PFSK-1 (cell line): Measurements from ENCODE around the gene SH3BGRL.

Experiments
- FOXP2 ChIP-seq: optimal IDR thresholded peaks from 2 replicates; pipeline ENCODE3; 2011; ENCODE audit warnings: borderline replicate concordance, control low read depth, inconsistent platforms; ENCODE audit not compliant: insufficient read depth; ENCODE audit errors: extremely low read length, extremely low read depth
- POLR2AphosphoS5 ChIP-seq: IDR thresholded peaks from 2 replicates; pipeline ENCODE4 v1.6.1; 2012; ENCODE audit warnings: low read depth, mild to moderate bottlenecking, control low read depth, low read length, moderate library complexity
- SIN3A ChIP-seq: IDR thresholded peaks from 2 replicates; pipeline ENCODE4 v1.6.1; 2012; ENCODE audit warnings: mild to moderate bottlenecking, low read length, moderate library complexity, borderline replicate concordance; ENCODE audit not compliant: insufficient read depth
- TAF1 ChIP-seq: IDR thresholded peaks from 2 replicates; pipeline ENCODE4 v1.6.1; 2012; ENCODE audit warnings: low read length, control low read depth, borderline replicate concordance; ENCODE audit not compliant: insufficient read depth
- TF ChIP-seq, protein P1 (sequence below), 2 experiments: IDR thresholded peaks; 2 replicates each; pipeline versions ENCODE4 v1.6.1 to v1.8.0; 2011 to 2012; ENCODE audit warnings: low read depth in 2 of 2, low read length in 2 of 2, control low read depth in 1 of 2, inconsistent platforms in 1 of 2, mild to moderate bottlenecking in 1 of 2, moderate library complexity in 1 of 2; ENCODE audit not compliant: insufficient read depth in 1 of 2

DNA sequence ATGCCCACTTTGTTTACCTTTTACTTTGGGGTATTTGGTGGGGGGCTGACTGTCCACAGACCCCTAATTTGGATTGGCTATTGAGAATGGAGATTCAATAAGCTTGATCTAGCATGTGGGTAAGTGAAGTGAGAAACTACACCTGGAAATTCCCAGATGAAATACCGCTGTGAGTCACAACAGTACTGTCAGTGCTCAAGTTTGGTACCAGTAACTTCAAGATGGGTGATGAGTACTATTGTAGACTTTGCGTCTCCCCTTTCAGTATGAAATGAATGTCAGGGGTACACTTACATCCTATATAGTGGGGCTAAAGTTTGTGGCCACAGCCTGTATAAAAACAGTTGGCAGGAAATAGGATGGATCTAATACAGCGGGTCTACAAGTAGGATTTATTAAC lies 33.5 kb upstream of the SH3BGRL start:
- TF ChIP-seq POLR2AphosphoS5 (no peak), SIN3A (no peak), TAF1 (no peak), FOXP2 (no peak)
- TF ChIP-seq, protein P1, sequence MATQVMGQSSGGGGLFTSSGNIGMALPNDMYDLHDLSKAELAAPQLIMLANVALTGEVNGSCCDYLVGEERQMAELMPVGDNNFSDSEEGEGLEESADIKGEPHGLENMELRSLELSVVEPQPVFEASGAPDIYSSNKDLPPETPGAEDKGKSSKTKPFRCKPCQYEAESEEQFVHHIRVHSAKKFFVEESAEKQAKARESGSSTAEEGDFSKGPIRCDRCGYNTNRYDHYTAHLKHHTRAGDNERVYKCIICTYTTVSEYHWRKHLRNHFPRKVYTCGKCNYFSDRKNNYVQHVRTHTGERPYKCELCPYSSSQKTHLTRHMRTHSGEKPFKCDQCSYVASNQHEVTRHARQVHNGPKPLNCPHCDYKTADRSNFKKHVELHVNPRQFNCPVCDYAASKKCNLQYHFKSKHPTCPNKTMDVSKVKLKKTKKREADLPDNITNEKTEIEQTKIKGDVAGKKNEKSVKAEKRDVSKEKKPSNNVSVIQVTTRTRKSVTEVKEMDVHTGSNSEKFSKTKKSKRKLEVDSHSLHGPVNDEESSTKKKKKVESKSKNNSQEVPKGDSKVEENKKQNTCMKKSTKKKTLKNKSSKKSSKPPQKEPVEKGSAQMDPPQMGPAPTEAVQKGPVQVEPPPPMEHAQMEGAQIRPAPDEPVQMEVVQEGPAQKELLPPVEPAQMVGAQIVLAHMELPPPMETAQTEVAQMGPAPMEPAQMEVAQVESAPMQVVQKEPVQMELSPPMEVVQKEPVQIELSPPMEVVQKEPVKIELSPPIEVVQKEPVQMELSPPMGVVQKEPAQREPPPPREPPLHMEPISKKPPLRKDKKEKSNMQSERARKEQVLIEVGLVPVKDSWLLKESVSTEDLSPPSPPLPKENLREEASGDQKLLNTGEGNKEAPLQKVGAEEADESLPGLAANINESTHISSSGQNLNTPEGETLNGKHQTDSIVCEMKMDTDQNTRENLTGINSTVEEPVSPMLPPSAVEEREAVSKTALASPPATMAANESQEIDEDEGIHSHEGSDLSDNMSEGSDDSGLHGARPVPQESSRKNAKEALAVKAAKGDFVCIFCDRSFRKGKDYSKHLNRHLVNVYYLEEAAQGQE (IDR thresholded peaks at IDR 0.05; ENCODE audit: insufficient read depth in 1 of 2, low read depth in 2 of 2, low read length in 2 of 2) = no peak
